GM13977 (cell line): ENCODE data around the gene HCCS.

Experiments
- DNase-seq: peaks from one replicate; pipeline ENCODE4 v3.0.0; 2012; ENCODE audit warnings: low spot score
- CTCF ChIP-seq: IDR thresholded peaks from 2 replicates; pipeline ENCODE4 v1.5.1; 2012; ENCODE audit warnings: mild to moderate bottlenecking, control low read depth; ENCODE audit not compliant: insufficient read depth; ENCODE audit errors: extremely low read depth, missing control alignments
- in situ Hi-C: fragments of 300-500 bp; cut with MboI; formaldehyde crosslinking; loops from one replicate; pipeline ENCODE4 v1.12.0; 2022; ENCODE audit warnings: low sequenced_read_pairs, low pct_unique_long_range_greater_than_20kb, mixed read lengths, inconsistent platforms; ENCODE audit not compliant: unreplicated experiment

HCCS gene

GRCh38 chrX:11171956-11172355 lies 60.8 kb downstream of the HCCS start:
- DNase-seq, result no peak
- in situ Hi-C loops, result no loop called here
- TF ChIP-seq CTCF, result no peak

- no peak for TF ChIP-seq CTCF
- no peak for DNase-seq
Observed at GRCh38 chrX:11172415-11172814, 61.3 kb downstream of the HCCS start.

More at GRCh38 chrX:11172415-11172814, 61.3 kb downstream of the HCCS start:
- in situ Hi-C loops, result no loop called here
